ENCODE data around the gene TAF11L9.
"Not testable (repeated sequence)": the region's sequence is repeated elsewhere in the genome, so short reads cannot be mapped to it uniquely, and the experiment has no call there.

Gene TAF11L9

GRCh38 chr5:17607461-17607860, 13.3 kb upstream of the TAF11L9 start:
- H3K4me1 ChIP-seq (ENCODE audit: control insufficient read depth in 1 of 2, insufficient read depth in 2 of 2, low read length in 2 of 2); H3K9ac ChIP-seq (ENCODE audit: low read length); H3K27me3 ChIP-seq (ENCODE audit: insufficient read depth, low read length); H3K79me1 ChIP-seq (ENCODE audit: low read length); H2BK5ac ChIP-seq (ENCODE audit: low read depth, low read length, poor library complexity); H2BK12ac ChIP-seq (ENCODE audit: low read length); H3K4ac ChIP-seq (ENCODE audit: low read depth, low read length); H2AK5ac ChIP-seq (ENCODE audit: low read length); H3K36me3 ChIP-seq (ENCODE audit: control insufficient read depth in 1 of 2, insufficient read depth in 2 of 2, low read length in 2 of 2); H3K23ac ChIP-seq (ENCODE audit: low read length); DNase-seq; H3K9me3 ChIP-seq (ENCODE audit: insufficient read depth, low read depth, low read length); H3K14ac ChIP-seq (ENCODE audit: low read length); H3K79me2 ChIP-seq (ENCODE audit: control insufficient read depth, insufficient read depth, low read length, poor library complexity); H4K12ac ChIP-seq (ENCODE audit: low read depth, low read length); H2BK120ac ChIP-seq (ENCODE audit: insufficient read depth, low read length, poor library complexity); H3K18ac ChIP-seq (ENCODE audit: low read length); H4K8ac ChIP-seq (ENCODE audit: low read depth, low read length); H3K27ac ChIP-seq (ENCODE audit: low read depth, low read length); H2AFZ ChIP-seq (ENCODE audit: insufficient read depth, low read length, poor library complexity); H3K4me2 ChIP-seq (ENCODE audit: low read length); H4K91ac ChIP-seq (ENCODE audit: low read depth, low read length); H3K4me3 ChIP-seq (ENCODE audit: low read depth, low read length): not testable (repeated sequence)
- WGBS (ENCODE audit: extremely low coverage, insufficient coverage, insufficient read length) = no CpG with 5 or more reads among the region's 4 CpGs

DNA sequence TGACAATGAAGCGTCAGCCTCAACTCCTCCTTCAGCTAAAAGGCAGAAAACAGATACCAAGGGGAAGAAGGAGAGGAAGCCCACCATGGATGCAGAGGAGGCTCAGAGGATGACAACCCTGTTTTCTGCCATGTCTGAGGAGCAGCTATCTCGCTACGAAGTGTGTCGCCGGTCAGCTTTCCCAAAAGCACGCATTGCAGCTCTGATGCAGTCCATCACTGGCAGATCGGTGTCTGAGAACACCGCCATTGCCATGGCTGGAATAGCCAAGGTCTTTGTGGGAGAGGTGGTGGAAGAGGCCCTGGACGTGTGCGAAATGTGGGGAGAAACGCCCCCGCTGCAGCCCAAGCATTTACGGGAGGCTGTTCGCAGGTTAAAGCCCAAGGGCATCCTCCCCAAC, 10.8 kb upstream of the TAF11L9 start:
- Histone ChIP-seq H3K9me3 (ENCODE audit: insufficient read depth, low read depth, low read length) (peaks cover 2% of the 10 kb centered on the region), H2AK5ac (ENCODE audit: low read length) (no peak overlapping the region), H3K4me3 (ENCODE audit: low read depth, low read length) (no peak overlapping the region), H2BK12ac (ENCODE audit: low read length) (no peak overlapping the region), H3K4me2 (ENCODE audit: low read length) (no peak overlapping the region), H3K4me1 (ENCODE audit: control insufficient read depth in 1 of 2, insufficient read depth in 2 of 2, low read length in 2 of 2) (no peaks in the 10 kb centered on the region), H4K8ac (ENCODE audit: low read depth, low read length) (no peak overlapping the region), H2BK120ac (ENCODE audit: insufficient read depth, low read length, poor library complexity) (no peak overlapping the region), H3K23ac (ENCODE audit: low read length) (no peak overlapping the region), H2AFZ (ENCODE audit: insufficient read depth, low read length, poor library complexity) (no peak overlapping the region), H3K79me1 (ENCODE audit: low read length) (no peaks in the 10 kb centered on the region), H3K27ac (ENCODE audit: low read depth, low read length) (no peak overlapping the region), H4K91ac (ENCODE audit: low read depth, low read length) (no peak overlapping the region), H3K18ac (ENCODE audit: low read length) (no peak overlapping the region), H3K9ac (ENCODE audit: low read length) (no peak overlapping the region), H3K14ac (ENCODE audit: low read length) (no peak overlapping the region), H2BK5ac (ENCODE audit: low read depth, low read length, poor library complexity) (no peak overlapping the region), H3K27me3 (ENCODE audit: insufficient read depth, low read length) (no peaks in the 10 kb centered on the region), H3K36me3 (ENCODE audit: control insufficient read depth in 1 of 2, insufficient read depth in 2 of 2, low read length in 2 of 2) (no peaks in the 10 kb centered on the region), H4K12ac (ENCODE audit: low read depth, low read length) (no peak overlapping the region), H3K79me2 (ENCODE audit: control insufficient read depth, insufficient read depth, low read length, poor library complexity) (no peaks in the 10 kb centered on the region), H3K4ac (ENCODE audit: low read depth, low read length) (no peak overlapping the region)
- no peak for DNase-seq
- no CpG with 5 or more reads among the region's 14 CpGs for WGBS (ENCODE audit: extremely low coverage, insufficient coverage, insufficient read length)

DNA sequence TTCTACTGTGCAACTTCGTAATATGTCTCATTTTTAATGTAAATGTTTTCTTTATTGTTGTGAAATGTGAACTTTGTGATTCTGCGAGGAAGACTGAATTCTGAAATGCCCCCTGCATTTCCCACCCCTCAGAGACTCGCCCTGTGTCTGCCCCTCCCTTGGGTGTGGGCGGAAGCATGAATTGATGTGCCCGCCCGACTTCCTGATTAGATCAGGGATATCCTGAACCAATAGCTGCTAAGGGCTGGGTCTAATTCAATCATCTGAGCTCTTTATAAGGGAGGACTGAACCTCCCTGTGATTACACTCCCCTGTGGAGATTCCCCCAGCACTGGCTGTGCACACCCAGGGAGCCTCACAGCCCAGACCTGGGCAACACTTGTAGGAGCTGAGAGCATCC, 9.7 kb upstream of the TAF11L9 start, which contains the start of gene TAF11L11:
Gene TAF11L11 (plus strand): TSS at position 304 of the 400 bp plus-strand sequence.
- not testable (repeated sequence) for H2BK5ac ChIP-seq (ENCODE audit: low read depth, low read length, poor library complexity); H3K27ac ChIP-seq (ENCODE audit: low read depth, low read length); H2BK120ac ChIP-seq (ENCODE audit: insufficient read depth, low read length, poor library complexity); DNase-seq; H3K9ac ChIP-seq (ENCODE audit: low read length); H3K14ac ChIP-seq (ENCODE audit: low read length); H4K91ac ChIP-seq (ENCODE audit: low read depth, low read length); H3K4me1 ChIP-seq (ENCODE audit: control insufficient read depth in 1 of 2, insufficient read depth in 2 of 2, low read length in 2 of 2); H2AFZ ChIP-seq (ENCODE audit: insufficient read depth, low read length, poor library complexity); H3K18ac ChIP-seq (ENCODE audit: low read length); H2BK12ac ChIP-seq (ENCODE audit: low read length); H4K8ac ChIP-seq (ENCODE audit: low read depth, low read length); H3K36me3 ChIP-seq (ENCODE audit: control insufficient read depth in 1 of 2, insufficient read depth in 2 of 2, low read length in 2 of 2); H3K4me3 ChIP-seq (ENCODE audit: low read depth, low read length); H3K79me1 ChIP-seq (ENCODE audit: low read length); H3K27me3 ChIP-seq (ENCODE audit: insufficient read depth, low read length); H3K4me2 ChIP-seq (ENCODE audit: low read length); H3K23ac ChIP-seq (ENCODE audit: low read length); H2AK5ac ChIP-seq (ENCODE audit: low read length); H4K12ac ChIP-seq (ENCODE audit: low read depth, low read length); H3K4ac ChIP-seq (ENCODE audit: low read depth, low read length); H3K79me2 ChIP-seq (ENCODE audit: control insufficient read depth, insufficient read depth, low read length, poor library complexity); H3K9me3 ChIP-seq (ENCODE audit: insufficient read depth, low read depth, low read length)
- no CpG with 5 or more reads among the region's 6 CpGs for WGBS (ENCODE audit: extremely low coverage, insufficient coverage, insufficient read length)

- not testable (repeated sequence) for H3K18ac ChIP-seq (ENCODE audit: low read length); H3K9me3 ChIP-seq (ENCODE audit: insufficient read depth, low read depth, low read length); H3K9ac ChIP-seq (ENCODE audit: low read length); H2BK120ac ChIP-seq (ENCODE audit: insufficient read depth, low read length, poor library complexity); H3K36me3 ChIP-seq (ENCODE audit: control insufficient read depth in 1 of 2, insufficient read depth in 2 of 2, low read length in 2 of 2); H3K14ac ChIP-seq (ENCODE audit: low read length); H2BK5ac ChIP-seq (ENCODE audit: low read depth, low read length, poor library complexity); DNase-seq; H4K8ac ChIP-seq (ENCODE audit: low read depth, low read length); H3K4me2 ChIP-seq (ENCODE audit: low read length); H2AFZ ChIP-seq (ENCODE audit: insufficient read depth, low read length, poor library complexity); H3K4ac ChIP-seq (ENCODE audit: low read depth, low read length); H2AK5ac ChIP-seq (ENCODE audit: low read length); H3K4me3 ChIP-seq (ENCODE audit: low read depth, low read length); H3K79me2 ChIP-seq (ENCODE audit: control insufficient read depth, insufficient read depth, low read length, poor library complexity); H4K12ac ChIP-seq (ENCODE audit: low read depth, low read length); H3K23ac ChIP-seq (ENCODE audit: low read length); H2BK12ac ChIP-seq (ENCODE audit: low read length); H4K91ac ChIP-seq (ENCODE audit: low read depth, low read length); H3K27me3 ChIP-seq (ENCODE audit: insufficient read depth, low read length); H3K27ac ChIP-seq (ENCODE audit: low read depth, low read length); H3K79me1 ChIP-seq (ENCODE audit: low read length); H3K4me1 ChIP-seq (ENCODE audit: control insufficient read depth in 1 of 2, insufficient read depth in 2 of 2, low read length in 2 of 2)
- no CpG with 5 or more reads among the region's 15 CpGs for WGBS (ENCODE audit: extremely low coverage, insufficient coverage, insufficient read length)
These were observed 3.5 kb upstream of the TAF11L9 start, which contains the start of gene TAF11L10 for GRCh38 chr5:17597728-17598127. Gene TAF11L10, minus strand, starts transcription at chr5:17597828.
